ENCODE results near the gene SYNPR.

Gene SYNPR

DNA sequence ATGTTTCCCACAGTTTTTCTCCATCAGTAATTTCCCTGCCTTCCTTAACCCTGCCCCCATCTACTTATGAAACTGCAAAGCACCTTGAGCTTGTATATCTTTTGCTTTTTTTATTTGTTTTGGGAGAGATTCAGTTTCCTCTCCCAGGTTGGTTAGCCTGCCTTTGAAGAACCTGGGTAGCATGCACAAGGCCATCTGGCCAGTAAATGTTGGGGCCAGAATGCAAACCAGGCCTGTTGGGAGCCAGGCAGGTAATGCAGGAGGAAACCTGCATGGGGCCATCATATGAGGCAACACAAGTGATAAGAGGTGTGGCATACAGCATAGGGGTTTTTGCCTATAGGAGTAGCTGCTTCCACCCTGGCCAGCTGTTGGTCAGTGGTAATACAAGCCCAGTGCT lies 17.7 kb downstream of the SYNPR start:
- H3K4me3 ChIP-seq (ENCODE audit: low read depth, low read length, poor library complexity, severe bottlenecking), result no peak overlapping the region
- H3K4me2 ChIP-seq (ENCODE audit: low read length), result no peak overlapping the region
- H3K79me2 ChIP-seq (ENCODE audit: insufficient read depth, low read length), result no peaks in the 10 kb centered on the region

DNA sequence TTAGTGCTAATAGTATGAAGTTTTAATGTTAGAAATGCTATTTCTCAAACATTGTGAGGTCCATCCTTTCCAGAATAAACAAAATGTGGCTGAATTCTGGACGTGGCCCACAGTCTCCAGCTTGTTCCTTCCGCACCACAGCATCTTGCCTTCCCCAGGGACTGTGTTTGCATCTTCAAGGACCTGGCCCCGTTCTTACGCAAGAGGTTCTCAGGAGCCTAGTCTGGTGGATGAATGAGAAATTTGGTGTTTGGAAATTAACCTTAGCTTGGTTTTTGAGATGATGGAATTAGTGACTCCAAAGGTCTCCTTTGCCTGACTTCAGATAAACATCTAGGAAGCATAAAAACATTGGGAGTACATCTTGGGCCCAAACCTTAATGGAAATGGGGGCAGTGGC lies 18.1 kb downstream of the SYNPR start:
- Histone ChIP-seq H3K9me2 (ENCODE audit: low read depth, low read length) (no peaks in the 10 kb centered on the region), H3K4me3 (ENCODE audit: low read depth, low read length, poor library complexity, severe bottlenecking) (no peak overlapping the region), H4K20me1 (ENCODE audit: insufficient read depth, low read length) (no peaks in the 10 kb centered on the region), H3K9me3 (ENCODE audit: low read length) (no peaks in the 10 kb centered on the region), H3K27me3 (ENCODE audit: insufficient read depth, low read length) (no peaks in the 10 kb centered on the region), H3K4me1 (ENCODE audit: insufficient read depth, low read length, severe bottlenecking) (no peaks in the 10 kb centered on the region), H3K36me3 (ENCODE audit: insufficient read depth, low read length) (no peaks in the 10 kb centered on the region), H3K4me2 (ENCODE audit: low read length) (no peak overlapping the region), H2AFZ (ENCODE audit: low read length) (no peak overlapping the region), H3F3A (ENCODE audit: insufficient read depth, low read length) (no peaks in the 10 kb centered on the region), H3K9ac (ENCODE audit: low read length) (no peak overlapping the region), H3K27ac (ENCODE audit: low read depth, low read length, poor library complexity, severe bottlenecking) (no peak overlapping the region), H3K79me2 (ENCODE audit: insufficient read depth, low read length) (no peaks in the 10 kb centered on the region)
- TF ChIP-seq, protein P1, sequence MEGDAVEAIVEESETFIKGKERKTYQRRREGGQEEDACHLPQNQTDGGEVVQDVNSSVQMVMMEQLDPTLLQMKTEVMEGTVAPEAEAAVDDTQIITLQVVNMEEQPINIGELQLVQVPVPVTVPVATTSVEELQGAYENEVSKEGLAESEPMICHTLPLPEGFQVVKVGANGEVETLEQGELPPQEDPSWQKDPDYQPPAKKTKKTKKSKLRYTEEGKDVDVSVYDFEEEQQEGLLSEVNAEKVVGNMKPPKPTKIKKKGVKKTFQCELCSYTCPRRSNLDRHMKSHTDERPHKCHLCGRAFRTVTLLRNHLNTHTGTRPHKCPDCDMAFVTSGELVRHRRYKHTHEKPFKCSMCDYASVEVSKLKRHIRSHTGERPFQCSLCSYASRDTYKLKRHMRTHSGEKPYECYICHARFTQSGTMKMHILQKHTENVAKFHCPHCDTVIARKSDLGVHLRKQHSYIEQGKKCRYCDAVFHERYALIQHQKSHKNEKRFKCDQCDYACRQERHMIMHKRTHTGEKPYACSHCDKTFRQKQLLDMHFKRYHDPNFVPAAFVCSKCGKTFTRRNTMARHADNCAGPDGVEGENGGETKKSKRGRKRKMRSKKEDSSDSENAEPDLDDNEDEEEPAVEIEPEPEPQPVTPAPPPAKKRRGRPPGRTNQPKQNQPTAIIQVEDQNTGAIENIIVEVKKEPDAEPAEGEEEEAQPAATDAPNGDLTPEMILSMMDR (IDR thresholded peaks at IDR 0.05; ENCODE audit: low read length), result no peak
- no peak for TF ChIP-seq EZH2 (IDR thresholded peaks at IDR 0.05; ENCODE audit: borderline replicate concordance, low read length)

More for the DNA sequence above, 17.7 kb downstream of the SYNPR start:
- no peak overlapping the region for H3K9ac ChIP-seq (ENCODE audit: low read length)
- H2AFZ ChIP-seq (ENCODE audit: low read length), result no peak overlapping the region
- H3K36me3 ChIP-seq (ENCODE audit: insufficient read depth, low read length), result no peaks in the 10 kb centered on the region
- no peaks in the 10 kb centered on the region for H3F3A ChIP-seq (ENCODE audit: insufficient read depth, low read length)
- H3K27ac ChIP-seq (ENCODE audit: low read depth, low read length, poor library complexity, severe bottlenecking), result no peak overlapping the region
- no peaks in the 10 kb centered on the region for H3K27me3 ChIP-seq (ENCODE audit: insufficient read depth, low read length)
- no peaks in the 10 kb centered on the region for H3K9me3 ChIP-seq (ENCODE audit: low read length)
- TF ChIP-seq, protein P1 (IDR thresholded peaks at IDR 0.05; ENCODE audit: low read length), result no peak
- TF ChIP-seq EZH2 (IDR thresholded peaks at IDR 0.05; ENCODE audit: borderline replicate concordance, low read length), result no peak
- no peaks in the 10 kb centered on the region for H4K20me1 ChIP-seq (ENCODE audit: insufficient read depth, low read length)
- no peaks in the 10 kb centered on the region for H3K4me1 ChIP-seq (ENCODE audit: insufficient read depth, low read length, severe bottlenecking)
- no peaks in the 10 kb centered on the region for H3K9me2 ChIP-seq (ENCODE audit: low read depth, low read length)

DNA sequence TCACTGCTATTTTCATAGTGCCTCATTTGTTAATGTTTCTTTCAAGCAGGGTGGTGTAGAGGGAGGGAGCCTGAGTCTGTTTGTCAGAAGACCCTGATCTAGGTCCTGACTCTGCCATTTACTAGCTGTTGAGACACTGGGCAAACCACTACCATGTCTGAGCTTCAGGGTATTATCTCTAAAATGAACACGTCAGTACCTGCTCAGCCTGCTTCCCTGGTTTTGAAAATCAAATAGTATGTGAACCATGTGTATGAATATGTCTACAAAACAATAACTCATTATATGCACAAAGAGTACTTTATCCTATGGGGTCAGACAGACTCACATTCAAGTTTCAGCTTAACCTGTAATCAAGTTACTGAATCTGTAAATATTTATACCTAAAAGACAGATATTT lies 25.1 kb downstream of the SYNPR start:
- H3K9me3 ChIP-seq (ENCODE audit: low read length), result no peaks in the 10 kb centered on the region
- H3K4me3 ChIP-seq (ENCODE audit: low read depth, low read length, poor library complexity, severe bottlenecking), result no peak overlapping the region
- no peak overlapping the region for H3K27ac ChIP-seq (ENCODE audit: low read depth, low read length, poor library complexity, severe bottlenecking)
- H3K36me3 ChIP-seq (ENCODE audit: insufficient read depth, low read length), result no peaks in the 10 kb centered on the region
- no peak overlapping the region for H2AFZ ChIP-seq (ENCODE audit: low read length)
- no peaks in the 10 kb centered on the region for H3F3A ChIP-seq (ENCODE audit: insufficient read depth, low read length)
- H3K9ac ChIP-seq (ENCODE audit: low read length), result no peak overlapping the region
- H3K4me1 ChIP-seq (ENCODE audit: insufficient read depth, low read length, severe bottlenecking), result no peaks in the 10 kb centered on the region
- no peaks in the 10 kb centered on the region for H3K79me2 ChIP-seq (ENCODE audit: insufficient read depth, low read length)
- no peaks in the 10 kb centered on the region for H4K20me1 ChIP-seq (ENCODE audit: insufficient read depth, low read length)
- H3K9me2 ChIP-seq (ENCODE audit: low read depth, low read length), result no peaks in the 10 kb centered on the region
- no peak overlapping the region for H3K4me2 ChIP-seq (ENCODE audit: low read length)
- H3K27me3 ChIP-seq (ENCODE audit: insufficient read depth, low read length), result no peaks in the 10 kb centered on the region
- TF ChIP-seq, protein P1 (IDR thresholded peaks at IDR 0.05; ENCODE audit: low read length), result no peak

Data from OCI-LY1 (cell line).